SK-N-SH treated with all-trans-retinoic acid at 6 μM for 48 hours (cell line): ENCODE measurements around the gene SLC12A7.

ENCODE experiments used
- ATAC-seq: fragments of 200-7000 bp; cut with Tn5 transposase; 3 replicates; pipeline ENCODE4 v1.9.1; 2020; ENCODE audit warnings: mild to moderate bottlenecking, moderate library complexity
- ARNTL ChIP-seq: fragments of 450-650 bp; formaldehyde crosslinking; IDR thresholded peaks from 2 replicates; pipeline ENCODE4 v1.5.0; 2020; ENCODE audit warnings: low read depth, mild to moderate bottlenecking, moderate library complexity, borderline replicate concordance
- BACH2 ChIP-seq: fragments of 250-450 bp; sonication (Bioruptor Pico); IDR thresholded peaks from 2 replicates; pipeline ENCODE4 v1.9.0; 2021; ENCODE audit warnings: mild to moderate bottlenecking, borderline replicate concordance
- CREB5 ChIP-seq: fragments of 250-450 bp; sonication (Bioruptor Pico); IDR thresholded peaks from 2 replicates; pipeline ENCODE4 v1.5.1; 2020; ENCODE audit warnings: low read depth, mild to moderate bottlenecking, moderate library complexity
- CSDC2 ChIP-seq: fragments of 250-450 bp; sonication (Bioruptor Pico); IDR thresholded peaks from 2 replicates; pipeline ENCODE4 v1.5.0; 2020; ENCODE audit warnings: mild to moderate bottlenecking, moderate library complexity
- CSRNP3 ChIP-seq: fragments of 250-450 bp; sonication (Bioruptor Pico); IDR thresholded peaks from 2 replicates; pipeline ENCODE4 v1.5.1; 2021; ENCODE audit warnings: mild to moderate bottlenecking, moderate library complexity
- ESRRG ChIP-seq: fragments of 250-450 bp; sonication (Bioruptor Pico); IDR thresholded peaks from 2 replicates; pipeline ENCODE4 v1.6.1; 2021; ENCODE audit warnings: mild to moderate bottlenecking
- GLIS3 ChIP-seq: fragments of 250-450 bp; sonication (Bioruptor Pico); IDR thresholded peaks from 2 replicates; pipeline ENCODE4 v1.5.0; 2020; ENCODE audit warnings: mild to moderate bottlenecking, moderate library complexity
- ISL1 ChIP-seq: fragments of 250-450 bp; sonication (Bioruptor Pico); IDR thresholded peaks from 2 replicates; pipeline ENCODE4 v2.1.2; 2022; ENCODE audit warnings: mild to moderate bottlenecking, moderate library complexity
- OSR1 ChIP-seq: fragments of 250-450 bp; sonication (Bioruptor Pico); IDR thresholded peaks from 2 replicates; pipeline ENCODE4 v1.8.0; 2022; ENCODE audit warnings: moderate library complexity, mild to moderate bottlenecking, inconsistent platforms
- PATZ1 ChIP-seq: fragments of 250-450 bp; sonication (Bioruptor Pico); IDR thresholded peaks from 2 replicates; pipeline ENCODE4 v1.8.0; 2020; ENCODE audit warnings: mild to moderate bottlenecking, moderate library complexity, borderline replicate concordance
- POU6F1 ChIP-seq: fragments of 250-450 bp; sonication (Bioruptor Pico); IDR thresholded peaks from 2 replicates; pipeline ENCODE4 v1.8.0; 2021; ENCODE audit warnings: low read depth, mild to moderate bottlenecking, moderate library complexity, borderline replicate concordance
- PPARA ChIP-seq: fragments of 250-450 bp; sonication (Bioruptor Pico); IDR thresholded peaks from 2 replicates; pipeline ENCODE4 v1.5.0; 2020; ENCODE audit warnings: mild to moderate bottlenecking, borderline replicate concordance
- RARB ChIP-seq: fragments of 250-450 bp; sonication (Bioruptor Pico); IDR thresholded peaks from 2 replicates; pipeline ENCODE4 v1.8.0; 2021; ENCODE audit warnings: mild to moderate bottlenecking, moderate library complexity
- SNAI2 ChIP-seq: fragments of 250-450 bp; sonication (Bioruptor Pico); IDR thresholded peaks from 2 replicates; pipeline ENCODE4 v1.5.0; 2020; ENCODE audit warnings: mild to moderate bottlenecking, moderate library complexity
- TCF4 ChIP-seq: fragments of 250-450 bp; sonication (Bioruptor Pico); IDR thresholded peaks from 2 replicates; pipeline ENCODE4 v1.8.0; 2021; ENCODE audit warnings: mild to moderate bottlenecking, moderate library complexity, borderline replicate concordance
- TOX ChIP-seq: fragments of 250-450 bp; sonication (Bioruptor Pico); IDR thresholded peaks from 2 replicates; pipeline ENCODE4 v1.8.0; 2021; ENCODE audit warnings: mild to moderate bottlenecking, moderate library complexity, borderline replicate concordance
- TSHZ2 ChIP-seq: fragments of 250-450 bp; sonication (Bioruptor Pico); IDR thresholded peaks from 2 replicates; pipeline ENCODE4 v1.5.0; 2020; ENCODE audit warnings: mild to moderate bottlenecking, moderate library complexity
- ZC3H10 ChIP-seq: fragments of 250-450 bp; sonication (Bioruptor Pico); IDR thresholded peaks from 2 replicates; pipeline ENCODE4 v1.5.1; 2021; ENCODE audit warnings: mild to moderate bottlenecking, moderate library complexity
- ZFP3 ChIP-seq: fragments of 250-450 bp; sonication (Bioruptor Pico); IDR thresholded peaks from 2 replicates; pipeline ENCODE4 v1.5.0; 2020; ENCODE audit warnings: mild to moderate bottlenecking, moderate library complexity
- ZFP30 ChIP-seq: fragments of 450-650 bp; formaldehyde crosslinking; IDR thresholded peaks from 2 replicates; pipeline ENCODE4 v1.5.0; 2022; ENCODE audit warnings: mild to moderate bottlenecking, moderate library complexity
- ZNF565 ChIP-seq: fragments of 450-650 bp; formaldehyde crosslinking; conservative IDR thresholded peaks from 2 replicates; pipeline ENCODE4 v1.5.0; 2020; ENCODE audit warnings: low read depth, mild to moderate bottlenecking, moderate library complexity
- ZNF8 ChIP-seq: fragments of 450-650 bp; formaldehyde crosslinking; IDR thresholded peaks from 2 replicates; pipeline ENCODE4 v1.5.0; 2020; ENCODE audit warnings: mild to moderate bottlenecking, moderate library complexity

Gene SLC12A7

GRCh38 chr5:1034986-1035385 is 76.9 kb downstream of the SLC12A7 start:
- ATAC-seq: no peak
- no peak for TF ChIP-seq POU6F1 (CRISPR knock-in tag)
- no peak for TF ChIP-seq TOX (CRISPR knock-in tag)
- TF ChIP-seq ZNF8: no peak
- TF ChIP-seq ZFP30 (CRISPR knock-in tag): no peak
- TF ChIP-seq CREB5 (CRISPR knock-in tag): no peak
- TF ChIP-seq PPARA (CRISPR knock-in tag): no peak
- no peak for TF ChIP-seq SNAI2 (CRISPR knock-in tag)
- TF ChIP-seq ZFP3: no peak
- no peak for TF ChIP-seq ZNF565
- TF ChIP-seq OSR1 (CRISPR knock-in tag): no peak
- TF ChIP-seq CSRNP3 (CRISPR knock-in tag): no peak
- no peak for TF ChIP-seq ZC3H10 (CRISPR knock-in tag)

- TF ChIP-seq BACH2 (CRISPR knock-in tag): no peak
- TF ChIP-seq TSHZ2 (CRISPR knock-in tag): no peak
- TF ChIP-seq ISL1 (CRISPR knock-in tag): no peak
- TF ChIP-seq ZNF565: no peak
- no peak for TF ChIP-seq ZFP30 (CRISPR knock-in tag)
- no peak for TF ChIP-seq PPARA (CRISPR knock-in tag)
- no peak for TF ChIP-seq ARNTL (CRISPR knock-in tag)
- TF ChIP-seq ZNF8: no peak
- TF ChIP-seq ESRRG (CRISPR knock-in tag): no peak
- no peak for TF ChIP-seq TCF4 (CRISPR knock-in tag)
- no peak for TF ChIP-seq PATZ1 (CRISPR knock-in tag)
- TF ChIP-seq SNAI2 (CRISPR knock-in tag): no peak
- no peak for TF ChIP-seq CSRNP3 (CRISPR knock-in tag)
- no peak for TF ChIP-seq RARB (CRISPR knock-in tag)
- no peak for TF ChIP-seq POU6F1 (CRISPR knock-in tag)
- TF ChIP-seq GLIS3 (CRISPR knock-in tag): no peak
- TF ChIP-seq ZC3H10 (CRISPR knock-in tag): no peak
- TF ChIP-seq ZFP3: no peak
- TF ChIP-seq TOX (CRISPR knock-in tag): no peak
- TF ChIP-seq CSDC2 (CRISPR knock-in tag): no peak
- TF ChIP-seq, all 23 proteins: peak for 0
- no peak for ATAC-seq
These were observed 77.4 kb downstream of the SLC12A7 start for GRCh38 chr5:1034421-1034905.
